ENCODE data around the gene MINDY2.

- TF ChIP-seq CTCF (conservative IDR thresholded peaks at IDR 0.05; ENCODE audit: low read depth in 2 of 2): no peak
- TF ChIP-seq EZH2phosphoT487 (IDR thresholded peaks at IDR 0.05; ENCODE audit: unreplicated experiment): no peak
- no peak for TF ChIP-seq REST (IDR thresholded peaks at IDR 0.05; ENCODE audit: unreplicated experiment)
- TF ChIP-seq EZH2 (IDR thresholded peaks at IDR 0.05; ENCODE audit: low read depth, unreplicated experiment): no peak
- no peak for TF ChIP-seq NANOG (IDR thresholded peaks at IDR 0.05; ENCODE audit: borderline replicate concordance)
- no peak for TF ChIP-seq ZNF462 (CRISPR knock-in tag; IDR thresholded peaks at IDR 0.05)
- no peak for TF ChIP-seq POLR2AphosphoS5 (IDR thresholded peaks at IDR 0.05; ENCODE audit: low read depth)
- TF ChIP-seq CREB1 (CRISPR knock-in tag; IDR thresholded peaks at IDR 0.05; ENCODE audit: low read depth): no peak
- no peak for TF ChIP-seq STAT1 (IDR thresholded peaks at IDR 0.05; ENCODE audit: unreplicated experiment)
- TF ChIP-seq JUNB (IDR thresholded peaks at IDR 0.05; ENCODE audit: unreplicated experiment): no peak
- no peak for TF ChIP-seq ZNF331 (CRISPR knock-in tag; IDR thresholded peaks at IDR 0.05; ENCODE audit: low read depth)
Measured at GRCh38 chr15:58830556-58830955, 59.5 kb downstream of the MINDY2 start.
